Activated naive CD4-positive, alpha-beta T cell treated with anti-CD3 and anti-CD28 coated beads for 36 hours (primary cell): ENCODE data around the gene ABLIM2. TPM values are rescaled to one million over a fixed set of nuclear protein-coding genes. Genes with fewer than 3 reads are reported as not detected.

Experiments
- CTCF ChIA-PET: fragments of 350-600 bp; sonication (Branson Sonifier 250); formaldehyde crosslinking; loops from one replicate; lab custom pipeline; 2021; ENCODE audit warnings: antibody characterized with exemption; lab: Charles Lee
- DNase-seq: peaks from one replicate; pipeline ENCODE4 v3.0.0-alpha.2; 2020
- H3K27ac Mint-ChIP-seq: one replicate; pipeline ENCODE4 v1.8.0; 2021; ENCODE audit warnings: mild to moderate bottlenecking, mixed read lengths
- H3K27me3 Mint-ChIP-seq: one replicate; pipeline ENCODE4 v1.8.0; 2021; ENCODE audit warnings: low read depth, mixed read lengths
- H3K36me3 Mint-ChIP-seq: one replicate; pipeline ENCODE4 v1.8.0; 2021; ENCODE audit warnings: low read depth, mixed read lengths
- H3K4me1 Mint-ChIP-seq: one replicate; pipeline ENCODE4 v1.8.0; 2021; ENCODE audit warnings: low read depth, mixed read lengths
- H3K4me3 Mint-ChIP-seq: one replicate; pipeline ENCODE4 v1.8.0; 2021; ENCODE audit warnings: mild to moderate bottlenecking, moderate library complexity, mixed read lengths
- H3K9me3 Mint-ChIP-seq: one replicate; pipeline ENCODE4 v1.8.0; 2021; ENCODE audit warnings: mixed read lengths
- intact Hi-C: fragments of 100-400 bp; cut with micrococcal nuclease; formaldehyde crosslinking; loops from one replicate; pipeline ENCODE4 v1.15.1; 2023
- total RNA-seq, 2 experiments: library from RNA; stranded (reverse); gene quantifications; one replicate each; pipeline ENCODE4 v1.2.3, GENCODE V29; 2021

Gene ABLIM2
- total RNA-seq, 2 experiments from 2014 or later: 0.22 to 0.24 TPM

DNA sequence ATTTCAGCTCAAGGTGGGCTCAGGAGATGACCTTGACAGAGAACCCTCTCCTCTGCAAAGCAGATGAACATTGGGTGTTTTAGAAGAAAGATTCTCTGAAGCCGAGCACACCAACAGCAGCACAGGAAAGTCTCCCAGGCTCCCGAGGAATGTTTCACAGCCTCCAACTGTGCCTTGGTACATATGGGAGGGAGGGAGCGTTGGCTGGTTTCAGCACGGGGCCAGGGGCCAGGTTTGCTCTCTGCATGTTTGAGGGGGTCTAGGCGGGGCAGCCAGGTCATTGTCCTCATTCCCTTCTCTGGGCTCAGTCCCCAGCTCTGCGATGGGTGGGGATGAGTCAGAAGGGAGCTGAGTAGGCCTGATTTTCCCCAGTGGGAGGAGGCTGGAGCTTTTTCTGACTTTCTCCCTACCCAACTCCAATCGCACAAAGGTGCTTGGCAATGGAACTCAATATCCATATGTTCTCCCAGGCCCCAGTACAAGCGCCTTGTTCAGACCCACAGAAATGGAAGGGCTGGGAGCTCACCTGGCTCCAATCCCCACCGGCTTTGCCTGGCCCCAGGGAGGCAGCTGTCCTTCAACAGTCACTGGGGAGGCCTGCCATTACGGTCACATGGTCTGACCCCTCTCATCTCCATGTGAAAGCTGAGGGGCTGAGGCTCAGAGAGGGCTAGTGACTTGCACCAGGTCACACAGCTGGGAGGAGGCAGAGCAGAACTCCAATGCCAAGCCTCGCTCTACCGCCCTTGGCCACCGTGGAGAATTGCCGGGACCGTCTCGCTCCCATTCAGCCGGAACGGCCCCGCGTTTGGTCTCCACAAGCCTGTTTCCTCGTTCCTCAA is 110.6 kb downstream of the ABLIM2 start:
- Mint-ChIP-seq H3K4me1 (no peaks in the 10 kb centered on the region), H3K27ac (no peak overlapping the region), H3K4me3 (no peak overlapping the region), H3K36me3 (no peaks in the 10 kb centered on the region), H3K9me3 (no peaks in the 10 kb centered on the region), H3K27me3 (no peaks in the 10 kb centered on the region)
- CTCF ChIA-PET: no interaction called here
- intact Hi-C loops: no loop called here
- DNase-seq: no peak

DNA sequence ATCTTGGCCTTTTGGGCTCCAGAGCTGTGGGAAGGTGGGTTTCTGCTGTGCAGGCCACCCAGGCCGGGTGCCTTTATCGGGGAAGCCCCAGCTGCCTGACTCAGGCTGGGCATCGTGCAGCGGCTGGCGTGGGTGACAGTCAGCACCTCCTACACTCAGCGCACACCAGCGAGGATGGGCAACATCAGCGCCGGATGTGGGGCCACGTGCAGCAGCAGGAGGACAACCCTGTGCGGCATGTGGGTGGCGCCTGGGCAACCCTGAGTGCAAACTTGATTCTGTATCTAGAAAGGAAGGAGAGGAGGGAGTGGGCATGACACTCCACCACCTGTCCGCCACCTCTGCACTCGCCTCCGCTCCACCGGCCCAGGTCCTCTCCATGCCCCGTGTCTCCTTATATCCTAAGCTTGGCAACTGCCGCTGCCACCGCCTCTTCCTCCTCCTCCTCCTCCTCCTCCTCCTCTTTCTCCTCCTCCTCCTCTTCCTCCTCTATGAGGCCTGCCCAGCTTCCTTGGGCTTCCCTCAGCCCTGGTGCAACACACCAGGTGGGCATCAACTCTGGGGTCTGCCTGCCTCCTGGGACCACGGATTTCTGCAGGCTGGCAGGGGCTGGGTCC is 111.6 kb downstream of the ABLIM2 start:
- no peaks in the 10 kb centered on the region for H3K4me1 Mint-ChIP-seq
- CTCF ChIA-PET: no interaction called here
- no peaks in the 10 kb centered on the region for H3K27me3 Mint-ChIP-seq
- H3K27ac Mint-ChIP-seq: no peak overlapping the region
- intact Hi-C loops: no loop called here
- no peak for DNase-seq
- no peaks in the 10 kb centered on the region for H3K36me3 Mint-ChIP-seq
- H3K9me3 Mint-ChIP-seq: no peaks in the 10 kb centered on the region
- no peak overlapping the region for H3K4me3 Mint-ChIP-seq

DNA sequence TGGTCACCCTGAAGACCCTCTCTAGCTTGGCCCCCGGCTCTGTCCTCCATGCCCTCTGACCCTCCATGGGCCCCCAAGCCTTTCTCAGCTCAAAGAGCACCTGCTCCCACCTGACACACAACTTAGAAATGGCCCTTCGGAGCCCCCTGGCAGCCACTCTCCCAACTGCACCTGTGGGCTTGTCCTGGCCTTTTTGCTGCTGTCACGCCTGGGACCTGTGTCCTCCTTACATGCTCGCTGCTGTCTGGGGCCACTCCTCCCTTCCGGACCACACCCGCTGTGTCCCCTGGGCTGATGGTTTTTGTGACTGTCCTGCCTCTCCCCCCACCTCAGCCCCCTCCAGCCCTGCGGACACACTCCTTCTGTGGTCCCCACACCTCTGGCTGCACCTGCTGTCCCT is 112.7 kb downstream of the ABLIM2 start:
- DNase-seq: no peak
- Mint-ChIP-seq H3K4me1 (no peaks in the 10 kb centered on the region), H3K9me3 (no peaks in the 10 kb centered on the region), H3K4me3 (no peak overlapping the region), H3K27me3 (no peaks in the 10 kb centered on the region), H3K27ac (no peak overlapping the region), H3K36me3 (no peaks in the 10 kb centered on the region)
- intact Hi-C loops: no loop called here
- CTCF ChIA-PET: no interaction called here

DNA sequence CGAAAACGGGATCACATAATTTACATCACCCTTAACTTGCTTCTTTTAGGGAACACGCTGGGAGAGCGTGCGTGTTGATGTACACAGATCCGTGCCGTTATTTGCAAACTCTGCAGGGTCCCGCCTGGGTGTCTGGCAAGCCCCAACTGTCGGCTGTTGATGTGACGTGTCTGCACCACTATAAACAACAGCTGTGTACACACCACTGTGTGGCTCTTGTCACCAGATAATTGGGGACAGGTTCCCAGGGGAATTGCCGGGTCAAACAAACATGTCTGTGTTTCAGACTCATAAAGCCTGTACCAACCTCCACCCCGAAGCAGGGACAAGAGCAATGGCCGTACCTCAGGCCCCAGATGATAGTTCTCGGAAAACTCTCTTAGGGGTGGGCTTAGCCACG is 113.9 kb downstream of the ABLIM2 start:
- CTCF ChIA-PET: no interaction called here
- intact Hi-C loops: no loop called here
- no peak overlapping the region for H3K27ac Mint-ChIP-seq
- no peak overlapping the region for H3K4me3 Mint-ChIP-seq
- no peaks in the 10 kb centered on the region for H3K27me3 Mint-ChIP-seq
- H3K9me3 Mint-ChIP-seq: no peaks in the 10 kb centered on the region
- no peak for DNase-seq
- no peaks in the 10 kb centered on the region for H3K4me1 Mint-ChIP-seq
- no peaks in the 10 kb centered on the region for H3K36me3 Mint-ChIP-seq

DNA sequence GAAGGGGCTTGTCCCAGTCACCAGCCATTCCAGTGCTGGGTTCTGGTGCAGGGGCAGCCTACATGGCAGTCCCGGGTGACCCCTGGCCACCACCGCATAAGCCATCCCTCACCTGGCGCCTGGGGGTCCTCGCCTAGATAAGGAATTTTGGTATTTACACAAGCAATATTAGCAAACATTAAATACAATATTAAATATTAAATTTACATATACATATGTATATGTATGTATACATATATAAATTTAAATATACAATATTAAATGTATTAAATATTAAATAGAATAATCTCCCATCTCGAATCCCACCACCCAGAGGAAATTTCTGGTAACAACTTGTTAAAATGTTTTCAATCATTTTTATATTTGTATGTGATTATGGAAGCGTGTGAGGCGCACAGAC is 114.4 kb downstream of the ABLIM2 start:
- no peaks in the 10 kb centered on the region for H3K36me3 Mint-ChIP-seq
- no peaks in the 10 kb centered on the region for H3K9me3 Mint-ChIP-seq
- intact Hi-C loops: no loop called here
- CTCF ChIA-PET: no interaction called here
- no peak overlapping the region for H3K27ac Mint-ChIP-seq
- no peak for DNase-seq
- H3K27me3 Mint-ChIP-seq: no peaks in the 10 kb centered on the region
- no peaks in the 10 kb centered on the region for H3K4me1 Mint-ChIP-seq
- H3K4me3 Mint-ChIP-seq: no peak overlapping the region

DNA sequence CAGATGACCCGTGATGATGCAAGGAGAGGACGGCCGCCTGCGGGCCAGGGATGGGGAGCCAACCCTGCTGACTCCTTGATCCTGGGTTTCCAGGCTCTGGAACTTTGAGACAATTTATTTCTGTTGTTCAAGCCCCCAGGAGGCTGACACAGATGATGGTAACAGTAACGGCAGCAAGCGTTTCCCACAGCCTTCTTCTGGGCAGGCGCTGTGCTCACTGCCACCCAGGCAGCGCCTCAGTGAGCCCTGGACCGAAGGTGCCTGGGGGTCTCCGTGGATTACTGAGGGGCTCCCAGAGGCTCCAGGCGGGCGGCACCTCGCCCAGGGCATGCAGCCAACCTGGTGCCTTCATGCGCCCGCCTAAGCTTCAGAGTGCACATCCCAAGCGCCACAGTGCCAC is 115.0 kb downstream of the ABLIM2 start:
- Mint-ChIP-seq H3K4me1 (no peaks in the 10 kb centered on the region), H3K27ac (no peak overlapping the region), H3K4me3 (no peak overlapping the region), H3K36me3 (no peaks in the 10 kb centered on the region), H3K27me3 (no peaks in the 10 kb centered on the region), H3K9me3 (no peaks in the 10 kb centered on the region)
- no peak for DNase-seq
- CTCF ChIA-PET: no interaction called here
- intact Hi-C loops: no loop called here

DNA sequence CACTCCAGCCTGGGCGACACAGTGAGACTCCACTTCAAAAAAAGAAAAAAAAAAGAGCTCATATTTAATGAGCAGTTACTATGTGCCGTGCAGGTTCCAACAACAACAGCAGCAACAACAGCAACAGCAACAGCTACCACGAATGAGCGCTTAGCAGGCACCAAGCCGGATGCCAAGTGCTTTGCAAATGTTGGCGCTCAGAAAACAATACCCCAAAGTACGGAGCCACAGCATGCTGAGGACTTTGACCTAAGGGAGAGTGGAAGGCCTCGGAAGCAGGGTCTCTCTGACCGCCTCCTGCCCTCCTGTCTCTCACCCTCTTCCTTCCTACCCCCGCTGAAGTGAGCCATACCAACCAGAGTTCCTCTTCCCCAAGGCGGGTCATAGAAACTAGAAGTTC is 116.7 kb downstream of the ABLIM2 start:
- no peaks in the 10 kb centered on the region for H3K4me1 Mint-ChIP-seq
- intact Hi-C loops: no loop called here
- CTCF ChIA-PET: interaction anchor here (0.7 kb wide), 1 partner anchor 238 kb away, joined by 3 read pairs; no protein-coding TSS in a partner anchor
- no peaks in the 10 kb centered on the region for H3K9me3 Mint-ChIP-seq
- no peaks in the 10 kb centered on the region for H3K27me3 Mint-ChIP-seq
- H3K27ac Mint-ChIP-seq: no peak overlapping the region
- no peak for DNase-seq
- no peaks in the 10 kb centered on the region for H3K36me3 Mint-ChIP-seq
- H3K4me3 Mint-ChIP-seq: no peak overlapping the region

DNA sequence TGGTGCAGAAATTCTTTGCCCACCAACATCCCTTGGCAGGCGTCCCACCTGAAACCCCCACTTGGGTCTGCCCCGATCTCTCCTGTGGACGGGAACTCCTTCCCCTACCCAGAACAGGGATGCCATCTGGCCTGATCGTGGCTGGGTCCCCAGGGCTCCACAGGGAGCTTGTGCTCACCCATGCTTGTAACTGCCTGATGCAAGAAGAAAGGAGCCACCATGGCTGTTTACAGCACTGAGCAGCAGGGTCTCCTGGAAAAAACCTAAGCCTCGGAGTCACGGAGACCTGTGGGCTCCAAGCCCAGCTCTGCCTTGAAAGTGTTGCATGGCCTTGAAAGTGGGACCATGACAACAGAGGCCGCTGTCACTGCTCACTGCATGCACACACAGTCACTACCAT is 117.4 kb downstream of the ABLIM2 start:
- no peaks in the 10 kb centered on the region for H3K36me3 Mint-ChIP-seq

DNA sequence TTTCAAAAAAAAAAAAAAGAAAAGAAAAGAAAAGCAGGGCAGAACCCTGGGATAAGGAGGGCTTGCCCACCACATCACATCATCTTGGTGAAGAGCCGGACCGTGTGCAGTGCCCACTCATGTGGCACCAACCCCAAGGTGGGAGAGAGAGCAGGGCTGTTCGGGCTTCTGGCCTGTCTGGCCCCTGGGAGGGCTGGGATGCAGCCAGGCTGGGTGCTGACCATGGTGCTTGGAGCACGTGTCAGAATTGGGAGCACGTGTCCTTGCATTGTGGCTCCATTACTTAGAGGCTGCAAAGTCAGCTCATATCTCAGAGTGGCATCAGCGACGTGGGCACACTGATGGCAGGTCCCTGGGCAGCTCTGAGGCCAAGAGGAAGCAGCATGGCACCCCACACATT is 118.0 kb downstream of the ABLIM2 start:
- DNase-seq: no peak
- Mint-ChIP-seq H3K4me1 (no peaks in the 10 kb centered on the region), H3K9me3 (no peaks in the 10 kb centered on the region), H3K36me3 (no peaks in the 10 kb centered on the region), H3K27ac (no peak overlapping the region), H3K27me3 (no peaks in the 10 kb centered on the region), H3K4me3 (no peak overlapping the region)
- CTCF ChIA-PET: no interaction called here
- intact Hi-C loops: no loop called here

More for the DNA sequence above, 117.4 kb downstream of the ABLIM2 start:
- DNase-seq: no peak
- H3K27ac Mint-ChIP-seq: no peak overlapping the region
- H3K4me1 Mint-ChIP-seq: no peaks in the 10 kb centered on the region
- CTCF ChIA-PET: no interaction called here
- intact Hi-C loops: no loop called here
- H3K9me3 Mint-ChIP-seq: no peaks in the 10 kb centered on the region
- no peaks in the 10 kb centered on the region for H3K27me3 Mint-ChIP-seq
- no peak overlapping the region for H3K4me3 Mint-ChIP-seq

DNA sequence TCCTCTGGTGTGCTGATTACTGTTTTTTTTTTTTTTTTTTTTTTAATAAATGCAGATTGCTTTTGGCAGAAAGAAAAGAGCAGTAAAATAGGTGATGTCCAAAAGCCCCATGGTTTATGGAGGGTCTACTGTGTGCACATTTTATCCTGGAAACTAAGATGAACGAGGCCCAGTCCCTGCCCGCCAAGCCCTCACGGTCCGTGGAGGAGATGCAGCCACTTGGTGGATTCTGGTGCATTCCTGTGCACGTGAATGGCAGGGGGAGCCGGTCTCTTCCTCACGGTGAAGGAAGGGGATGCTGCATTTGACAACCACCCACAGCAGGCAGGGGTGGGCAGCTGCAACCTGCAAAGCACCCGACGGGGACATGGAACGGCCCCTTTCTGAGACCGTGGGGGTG is 118.8 kb downstream of the ABLIM2 start:
- DNase-seq: no peak
- CTCF ChIA-PET: no interaction called here
- Mint-ChIP-seq H3K27ac (no peak overlapping the region), H3K9me3 (no peaks in the 10 kb centered on the region), H3K36me3 (no peaks in the 10 kb centered on the region), H3K4me1 (peaks cover 6% of the 10 kb centered on the region), H3K4me3 (no peak overlapping the region), H3K27me3 (no peaks in the 10 kb centered on the region)
- intact Hi-C loops: no loop called here

DNA sequence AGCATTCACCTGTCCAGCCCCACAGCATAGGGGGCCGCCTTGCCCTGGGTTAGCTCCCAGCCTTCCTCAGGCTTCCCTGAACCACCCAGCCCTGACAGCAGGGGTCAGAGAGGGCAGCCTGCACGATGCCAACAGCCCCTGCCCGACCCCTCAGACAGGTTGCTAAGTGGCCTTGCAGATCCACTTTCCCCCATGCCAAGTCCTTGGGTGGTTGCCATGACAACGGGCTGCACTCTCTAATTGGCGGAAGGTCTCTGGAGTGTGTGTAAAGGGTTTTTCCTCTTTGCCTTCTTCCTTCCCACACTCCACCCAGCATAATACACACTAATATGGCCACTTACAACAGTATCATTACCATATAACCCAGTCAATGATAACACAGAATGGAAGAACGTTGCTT is 119.3 kb downstream of the ABLIM2 start:
- no peaks in the 10 kb centered on the region for H3K36me3 Mint-ChIP-seq
- no peaks in the 10 kb centered on the region for H3K27me3 Mint-ChIP-seq
- intact Hi-C loops: no loop called here
- H3K9me3 Mint-ChIP-seq: no peaks in the 10 kb centered on the region
- no peak overlapping the region for H3K27ac Mint-ChIP-seq
- CTCF ChIA-PET: interaction anchor here (1.4 kb wide), 1 partner anchor 52 kb away, joined by 3 read pairs; no protein-coding TSS in a partner anchor
- H3K4me3 Mint-ChIP-seq: no peak overlapping the region
- DNase-seq: no peak
- peaks cover 6% of the 10 kb centered on the region for H3K4me1 Mint-ChIP-seq

DNA sequence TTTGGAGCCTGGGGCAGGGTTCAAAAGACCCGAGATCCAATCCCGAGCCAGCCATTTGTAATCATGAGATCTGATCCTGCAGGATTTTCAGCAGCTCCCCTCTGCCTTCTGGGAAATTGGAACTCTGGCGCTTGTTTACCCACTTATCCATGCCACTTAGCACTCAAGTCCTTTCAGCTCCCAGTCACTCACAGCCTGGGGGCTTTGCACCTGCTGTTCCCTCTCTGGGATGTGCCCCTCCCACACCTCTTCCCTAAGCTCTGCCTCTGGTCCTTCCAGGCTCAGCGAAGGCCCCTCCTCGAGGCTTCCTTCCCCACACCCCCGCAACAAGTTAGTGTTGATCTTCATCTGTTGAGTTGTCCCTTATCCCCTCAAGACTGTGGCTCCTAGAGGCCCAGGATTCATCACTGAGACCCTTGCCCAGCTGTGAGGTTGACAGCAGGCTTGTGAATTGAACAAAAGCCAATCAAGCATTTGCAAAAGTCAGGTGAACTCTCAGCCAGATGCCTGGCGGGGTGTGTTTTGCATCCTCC is 119.8 kb downstream of the ABLIM2 start:
- Mint-ChIP-seq H3K27ac (no peak overlapping the region), H3K27me3 (no peaks in the 10 kb centered on the region), H3K4me1 (peaks cover 6% of the 10 kb centered on the region), H3K4me3 (no peak overlapping the region), H3K36me3 (no peaks in the 10 kb centered on the region), H3K9me3 (no peaks in the 10 kb centered on the region)
- no peak for DNase-seq
- CTCF ChIA-PET: interaction anchor here (0.6 to 1.4 kb wide), 2 partner anchors 48 to 51 kb away, joined by 3 to 5 read pairs; no protein-coding TSS in a partner anchor
- intact Hi-C loops: no loop called here
